ENCODE measurements around the gene RYR3. TPM values are rescaled to one million over a fixed set of nuclear protein-coding genes. Genes with fewer than 3 reads are reported as not detected.

Gene RYR3
- total RNA-seq, 1 donor from 2014 or later, result not detected

GRCh38 chr15:33753012-33753411 lies 442.2 kb downstream of the RYR3 start:
- DNase-seq (no peak), ATAC-seq (ENCODE audit: low read depth) (no peak)
- intact Hi-C loops (cut with micrococcal nuclease), result no loop called here
- ChIA-PET CTCF (no interaction called here), POLR2A (no interaction called here)
- peaks cover 11% of the 10 kb centered on the region for H3K27me3 Mint-ChIP-seq
- no peak for TF ChIP-seq CTCF (IDR thresholded peaks at IDR 0.05)
- H3K27ac Mint-ChIP-seq, result no peak overlapping the region
- no peaks in the 10 kb centered on the region for H3K36me3 Mint-ChIP-seq (ENCODE audit: low read depth)
- H3K4me1 Mint-ChIP-seq, result peaks cover 8% of the 10 kb centered on the region
- no peaks in the 10 kb centered on the region for H3K9me3 Mint-ChIP-seq
- no peak overlapping the region for H3K4me3 Mint-ChIP-seq

- no peak for TF ChIP-seq CTCF (IDR thresholded peaks at IDR 0.05)
- peaks cover 8% of the 10 kb centered on the region for H3K4me1 Mint-ChIP-seq
- intact Hi-C loops (cut with micrococcal nuclease), result no loop called here
- CTCF ChIA-PET, result no interaction called here
- H3K27ac Mint-ChIP-seq, result no peak overlapping the region
- POLR2A ChIA-PET, result no interaction called here
- no peak overlapping the region for H3K4me3 Mint-ChIP-seq
- peaks cover 11% of the 10 kb centered on the region for H3K27me3 Mint-ChIP-seq
- no peaks in the 10 kb centered on the region for H3K9me3 Mint-ChIP-seq
- ATAC-seq (ENCODE audit: low read depth) (no peak), DNase-seq (no peak)
- no peaks in the 10 kb centered on the region for H3K36me3 Mint-ChIP-seq (ENCODE audit: low read depth)
Observed at GRCh38 chr15:33754242-33754641, 443.5 kb downstream of the RYR3 start.

- DNase-seq, result no peak
- intact Hi-C loops (cut with micrococcal nuclease), result no loop called here
- Mint-ChIP-seq H3K9me3 (no peaks in the 10 kb centered on the region), H3K4me3 (no peak overlapping the region), H3K36me3 (ENCODE audit: low read depth) (no peaks in the 10 kb centered on the region), H3K27me3 (peaks cover 21% of the 10 kb centered on the region), H3K4me1 (peaks cover 8% of the 10 kb centered on the region), H3K27ac (no peak overlapping the region)
- ChIA-PET CTCF (no interaction called here), POLR2A (no interaction called here)
- ATAC-seq (ENCODE audit: low read depth), result no peak
- no peak for TF ChIP-seq CTCF (IDR thresholded peaks at IDR 0.05)
Observed at GRCh38 chr15:33756961-33757360, 446.2 kb downstream of the RYR3 start.

- intact Hi-C loops (cut with micrococcal nuclease), result no loop called here
- POLR2A ChIA-PET, result no interaction called here
Observed at GRCh38 chr15:33757516-33758232, 446.9 kb downstream of the RYR3 start.

GRCh38 chr15:33766389-33766788 lies 455.6 kb downstream of the RYR3 start:
- Mint-ChIP-seq H3K4me3 (no peak overlapping the region), H3K27ac (no peak overlapping the region), H3K27me3 (peaks cover 4% of the 10 kb centered on the region), H3K4me1 (no peaks in the 10 kb centered on the region), H3K9me3 (no peaks in the 10 kb centered on the region), H3K36me3 (ENCODE audit: low read depth) (no peaks in the 10 kb centered on the region)
- no peak for ATAC-seq (ENCODE audit: low read depth)
- intact Hi-C loops (cut with micrococcal nuclease), result no loop called here
- POLR2A ChIA-PET, result no interaction called here
- CTCF ChIA-PET, result no interaction called here
- no peak for DNase-seq
- TF ChIP-seq CTCF (IDR thresholded peaks at IDR 0.05), result no peak

More at GRCh38 chr15:33757516-33758232, 446.9 kb downstream of the RYR3 start:
- TF ChIP-seq CTCF (IDR thresholded peaks at IDR 0.05), result no peak
- Mint-ChIP-seq H3K4me3 (no peak overlapping the region), H3K4me1 (peaks cover 8% of the 10 kb centered on the region), H3K9me3 (no peaks in the 10 kb centered on the region), H3K36me3 (ENCODE audit: low read depth) (no peaks in the 10 kb centered on the region), H3K27ac (no peak overlapping the region), H3K27me3 (peaks cover 21% of the 10 kb centered on the region)
- CTCF ChIA-PET, result no interaction called here
- ATAC-seq (ENCODE audit: low read depth) (no peak), DNase-seq (no peak)

Data from activated B cell treated with CpG ODN at 0.5 μM for 24 hours (primary cell).